ENCODE data around the gene GRIK4.

DNA sequence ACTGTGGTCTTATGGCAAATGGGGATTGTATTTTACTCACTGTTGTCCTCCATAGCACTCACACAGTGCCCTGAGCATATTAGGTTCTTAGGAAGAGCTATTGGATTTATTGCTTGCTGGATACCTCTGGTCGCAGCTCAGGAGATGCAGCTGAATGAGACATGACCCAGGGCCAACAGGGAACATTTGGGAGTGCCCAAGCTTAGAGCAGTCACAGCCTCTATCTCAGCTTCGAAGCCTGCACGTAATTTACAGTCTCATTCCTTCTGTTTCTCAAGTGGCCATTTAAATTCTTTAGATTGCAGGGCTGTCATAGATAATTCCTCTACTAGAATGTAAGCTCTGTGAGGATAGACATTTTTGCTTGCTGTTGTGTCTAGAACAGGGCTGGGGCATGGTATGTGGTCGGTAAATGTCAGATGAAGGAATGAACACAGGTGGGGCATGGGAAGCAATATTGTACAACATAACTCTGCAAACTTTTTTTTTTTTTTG, 192.8 kb downstream of the GRIK4 start:
- TF ChIP-seq EZH2 (IDR thresholded peaks at IDR 0.05; ENCODE audit: insufficient read depth, poor library complexity, severe bottlenecking) = no peak
- no peak for TF ChIP-seq EZH2phosphoT487 (IDR thresholded peaks at IDR 0.05; ENCODE audit: insufficient read depth, low read depth)
